ENCODE measurements around the gene FBXW10B. TPM values are rescaled to one million over a fixed set of nuclear protein-coding genes. Genes with fewer than 3 reads are reported as not detected.

Gene FBXW10B, protein sequence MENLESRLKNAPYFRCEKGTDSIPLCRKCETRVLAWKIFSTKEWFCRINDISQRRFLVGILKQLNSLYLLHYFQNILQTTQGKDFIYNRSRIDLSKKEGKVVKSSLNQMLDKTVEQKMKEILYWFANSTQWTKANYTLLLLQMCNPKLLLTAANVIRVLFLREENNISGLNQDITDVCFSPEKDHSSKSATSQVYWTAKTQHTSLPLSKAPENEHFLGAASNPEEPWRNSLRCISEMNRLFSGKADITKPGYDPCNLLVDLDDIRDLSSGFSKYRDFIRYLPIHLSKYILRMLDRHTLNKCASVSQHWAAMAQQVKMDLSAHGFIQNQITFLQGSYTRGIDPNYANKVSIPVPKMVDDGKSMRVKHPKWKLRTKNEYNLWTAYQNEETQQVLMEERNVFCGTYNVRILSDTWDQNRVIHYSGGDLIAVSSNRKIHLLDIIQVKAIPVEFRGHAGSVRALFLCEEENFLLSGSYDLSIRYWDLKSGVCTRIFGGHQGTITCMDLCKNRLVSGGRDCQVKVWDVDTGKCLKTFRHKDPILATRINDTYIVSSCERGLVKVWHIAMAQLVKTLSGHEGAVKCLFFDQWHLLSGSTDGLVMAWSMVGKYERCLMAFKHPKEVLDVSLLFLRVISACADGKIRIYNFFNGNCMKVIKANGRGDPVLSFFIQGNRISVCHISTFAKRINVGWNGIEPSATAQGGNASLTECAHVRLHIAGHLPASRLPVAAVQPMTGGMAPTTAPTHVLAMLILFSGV
- 0.98 and 1.1 TPM in 2 replicates for total RNA-seq

DNA sequence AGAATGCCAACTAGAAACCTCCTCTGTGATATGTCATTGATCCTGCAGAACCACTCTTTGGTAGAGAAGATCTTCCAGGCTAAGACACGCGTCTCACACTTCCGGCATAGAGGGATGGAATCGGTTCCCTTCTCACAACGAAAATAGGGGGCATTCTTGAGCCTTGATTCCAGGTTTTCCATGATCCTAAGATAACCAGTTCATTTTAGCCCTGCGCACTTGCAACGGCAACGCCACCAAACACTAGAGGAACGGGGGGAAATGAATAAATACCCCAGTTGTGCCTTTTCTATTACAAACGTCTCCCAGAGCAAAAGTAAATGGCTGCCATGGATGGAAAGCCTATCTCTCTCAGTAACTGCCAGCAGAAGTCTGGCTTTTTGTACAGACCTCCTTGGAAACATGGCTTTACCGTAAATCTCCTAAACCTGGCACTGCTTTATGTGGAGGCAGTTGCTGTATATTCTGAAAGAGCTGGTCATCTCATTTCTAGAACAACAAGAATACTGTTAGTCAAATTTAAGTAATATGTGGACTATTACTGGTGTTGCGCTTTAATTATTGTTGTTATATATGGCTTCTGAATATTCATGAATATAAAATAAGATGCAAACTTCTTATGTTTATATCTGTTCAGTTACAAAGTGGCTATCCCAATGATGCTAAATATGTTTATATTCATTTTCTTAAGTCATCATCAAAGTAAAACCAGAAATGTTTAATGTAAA lies at the start of gene FBXW10B:
FBXW10B (minus strand) TSS at position 374 of the 728 bp plus-strand sequence; CDS start at position 182, 192 bp downstream.

Small RNAs within 50 kb of the gene (small RNA-seq; reads per million reads assigned to genes)
- gene AC005838.1 (not detected), gene RF00090 (not detected)

Other genes starting within 250 kb of the FBXW10B start
- 4.6 and 4.8 TPM in 2 replicates for gene CDRT4, start 152.1 kb downstream of the FBXW10B start, total RNA-seq
- 28.9 and 31.7 TPM in 2 replicates for gene TVP23C, start 56.2 kb downstream of the FBXW10B start, total RNA-seq
- 58.1 and 72.1 TPM in 2 replicates for gene TRIM16, start 64.6 kb upstream of the FBXW10B start, total RNA-seq
- gene ZNF286A, start 80.0 kb upstream of the FBXW10B start, total RNA-seq, result 47.0 and 51.2 TPM in 2 replicates
- not detected in 2 replicates for gene TBC1D26, start 112.6 kb upstream of the FBXW10B start, total RNA-seq